HG03460 (cell line): ENCODE measurements around the gene DNER.
"Not testable (repeated sequence)": the region's sequence is repeated elsewhere in the genome, so short reads cannot be mapped to it uniquely, and the experiment has no call there.

Source experiments
- ATAC-seq: cut with Tn5 transposase; IDR thresholded peaks from one replicate; pipeline ENCODE4 v1.9.1; 2021; ENCODE audit not compliant: unreplicated experiment

The DNER gene, protein sequence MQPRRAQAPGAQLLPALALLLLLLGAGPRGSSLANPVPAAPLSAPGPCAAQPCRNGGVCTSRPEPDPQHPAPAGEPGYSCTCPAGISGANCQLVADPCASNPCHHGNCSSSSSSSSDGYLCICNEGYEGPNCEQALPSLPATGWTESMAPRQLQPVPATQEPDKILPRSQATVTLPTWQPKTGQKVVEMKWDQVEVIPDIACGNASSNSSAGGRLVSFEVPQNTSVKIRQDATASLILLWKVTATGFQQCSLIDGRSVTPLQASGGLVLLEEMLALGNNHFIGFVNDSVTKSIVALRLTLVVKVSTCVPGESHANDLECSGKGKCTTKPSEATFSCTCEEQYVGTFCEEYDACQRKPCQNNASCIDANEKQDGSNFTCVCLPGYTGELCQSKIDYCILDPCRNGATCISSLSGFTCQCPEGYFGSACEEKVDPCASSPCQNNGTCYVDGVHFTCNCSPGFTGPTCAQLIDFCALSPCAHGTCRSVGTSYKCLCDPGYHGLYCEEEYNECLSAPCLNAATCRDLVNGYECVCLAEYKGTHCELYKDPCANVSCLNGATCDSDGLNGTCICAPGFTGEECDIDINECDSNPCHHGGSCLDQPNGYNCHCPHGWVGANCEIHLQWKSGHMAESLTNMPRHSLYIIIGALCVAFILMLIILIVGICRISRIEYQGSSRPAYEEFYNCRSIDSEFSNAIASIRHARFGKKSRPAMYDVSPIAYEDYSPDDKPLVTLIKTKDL

DNA sequence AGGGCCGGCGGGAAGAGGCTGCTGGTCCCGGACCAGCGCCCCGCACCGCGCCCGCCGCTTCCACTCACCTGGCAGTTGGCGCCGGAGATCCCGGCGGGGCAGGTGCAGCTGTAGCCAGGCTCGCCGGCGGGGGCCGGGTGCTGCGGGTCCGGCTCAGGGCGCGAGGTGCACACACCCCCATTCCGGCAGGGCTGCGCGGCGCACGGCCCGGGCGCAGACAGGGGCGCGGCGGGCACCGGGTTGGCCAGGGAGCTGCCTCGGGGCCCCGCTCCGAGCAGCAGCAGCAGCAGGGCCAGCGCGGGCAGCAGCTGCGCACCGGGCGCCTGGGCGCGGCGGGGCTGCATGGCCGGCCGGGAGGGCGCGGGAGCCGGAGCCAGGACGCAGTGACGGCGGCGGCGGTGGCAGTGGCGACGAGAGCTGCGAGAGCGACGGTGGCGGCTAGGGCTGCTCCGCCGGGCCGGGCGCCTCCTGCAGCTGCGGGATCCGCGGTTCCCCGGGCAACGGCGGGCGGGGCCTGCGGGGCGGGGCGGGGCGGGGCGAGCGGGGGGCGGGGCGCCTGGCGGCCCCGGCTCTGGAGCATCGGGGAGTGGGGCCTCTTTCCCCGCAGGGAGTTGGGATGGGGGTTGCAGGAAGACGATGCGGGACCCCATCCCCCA, at the start of gene DNER:
TSS of gene DNER (minus strand) at position 476 of the 656 bp plus-strand sequence. CDS start at position 344, 132 bp downstream.
- ATAC-seq: peak; percentile 63

- ATAC-seq: no peak
These were observed 47.3 kb upstream of the DNER start for GRCh38 chr2:229761663-229762062.

DNA sequence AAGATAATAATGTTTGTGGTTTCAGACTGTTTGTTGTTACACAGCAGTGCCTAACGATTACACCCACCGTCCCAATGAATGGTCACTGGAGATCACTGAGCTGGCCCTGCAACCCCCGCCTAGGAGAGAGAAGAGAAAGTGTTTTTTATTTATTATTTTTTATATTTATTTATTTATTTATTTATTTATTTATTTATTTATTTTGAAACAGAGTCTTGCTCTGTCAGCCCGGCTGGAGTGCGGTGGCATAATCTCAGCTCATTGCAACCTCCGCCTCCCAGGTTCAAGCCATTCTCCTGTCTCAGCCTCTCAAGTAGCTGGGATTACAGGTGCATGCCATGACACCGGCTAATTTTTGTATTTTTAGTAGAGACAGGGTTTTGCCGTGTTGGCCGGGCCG, 43.1 kb upstream of the DNER start:
- ATAC-seq: not testable (repeated sequence)

GRCh38 chr2:229752970-229753729, 38.8 kb upstream of the DNER start:
- ATAC-seq: no peak

DNA sequence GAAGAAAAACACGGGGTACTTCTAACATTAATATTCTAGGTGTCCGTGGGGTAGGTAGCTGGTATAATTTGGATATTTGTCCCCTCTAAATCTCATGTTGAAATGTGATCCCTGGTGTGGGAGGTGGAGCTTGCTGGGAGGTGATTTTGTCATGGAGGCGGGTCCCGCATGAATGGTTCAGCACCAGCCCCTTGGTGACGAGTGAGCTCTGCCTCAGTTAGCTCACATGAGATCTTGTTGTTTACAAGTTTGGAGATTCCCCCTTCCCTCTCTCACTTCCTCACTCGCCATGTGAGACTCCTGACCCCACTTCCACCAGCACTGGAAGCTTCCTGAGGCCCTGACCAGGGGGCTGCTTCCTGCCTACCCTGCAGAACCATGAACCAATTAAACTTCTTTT, 35.4 kb upstream of the DNER start:
- ATAC-seq: no peak

GRCh38 chr2:229748950-229749349, 34.6 kb upstream of the DNER start:
- no peak for ATAC-seq

GRCh38 chr2:229742691-229743090, 28.3 kb upstream of the DNER start:
- ATAC-seq: not testable (repeated sequence)

GRCh38 chr2:229740279-229740678, 25.9 kb upstream of the DNER start:
- no peak for ATAC-seq

- ATAC-seq: no peak
These were observed 23.8 kb upstream of the DNER start for GRCh38 chr2:229738024-229738625.

GRCh38 chr2:229734410-229734809, 20.1 kb upstream of the DNER start:
- ATAC-seq: no peak

GRCh38 chr2:229733611-229734245, 19.4 kb upstream of the DNER start:
- ATAC-seq: no peak

DNA sequence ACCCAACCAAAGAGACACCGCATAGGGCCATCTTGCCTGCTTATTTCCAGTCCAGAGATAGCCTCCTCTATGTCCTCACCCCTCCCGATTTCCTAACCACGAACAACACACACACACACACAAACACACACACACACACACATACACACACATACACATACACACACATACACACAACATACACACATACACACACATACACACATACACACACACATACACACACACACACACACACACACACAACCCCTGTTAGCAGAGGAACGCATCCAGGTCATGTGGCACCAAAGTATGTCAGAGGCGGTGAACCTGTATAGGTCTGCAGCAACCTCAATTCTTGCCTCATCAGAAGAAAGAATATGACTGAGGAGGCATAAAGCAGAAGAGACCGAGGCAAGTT, 18.5 kb upstream of the DNER start:
- no peak for ATAC-seq

DNA sequence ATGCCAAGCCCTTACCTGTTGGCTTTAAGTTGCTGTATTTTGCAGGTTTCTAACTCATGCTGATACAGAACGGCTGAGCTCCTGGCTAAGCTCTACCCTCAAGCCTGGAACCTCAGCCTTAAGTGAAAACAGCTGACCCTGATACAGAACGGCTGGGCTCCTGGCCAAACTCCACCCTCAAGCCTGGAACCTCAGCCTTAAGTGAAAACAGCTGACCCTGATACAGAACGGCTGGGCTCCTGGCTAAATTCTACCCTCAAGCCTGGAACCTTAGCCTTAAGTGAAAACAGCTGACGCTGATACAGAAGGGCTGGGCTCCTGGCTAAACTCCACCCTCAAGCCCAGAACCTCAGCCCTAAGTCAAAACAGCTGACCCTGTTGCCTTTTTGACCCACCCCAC, 17.6 kb upstream of the DNER start:
- ATAC-seq: no peak

GRCh38 chr2:229731363-229731762, 17.0 kb upstream of the DNER start:
- no peak for ATAC-seq

DNA sequence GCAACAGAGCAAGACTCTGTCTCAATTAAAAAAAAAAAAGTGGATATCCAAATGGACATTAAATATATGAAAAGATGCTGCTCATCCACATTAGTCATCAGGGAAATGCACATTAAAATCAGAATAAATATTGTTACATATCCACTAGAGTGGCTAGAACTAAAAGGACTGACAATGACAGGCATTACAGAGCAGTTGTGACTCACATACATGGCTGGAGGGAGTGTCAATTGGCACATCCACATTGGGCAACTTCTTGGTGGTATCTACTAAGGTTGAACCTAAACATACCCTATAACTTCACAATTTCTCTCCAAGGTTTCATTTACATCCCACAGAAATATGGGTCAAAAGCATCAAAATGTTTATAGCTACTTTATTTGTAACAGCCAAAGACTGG, 14.0 kb upstream of the DNER start:
- ATAC-seq: no peak

- no peak for ATAC-seq
These were observed 12.3 kb upstream of the DNER start for GRCh38 chr2:229726643-229727042.

GRCh38 chr2:229725716-229726574, 11.6 kb upstream of the DNER start:
- no peak for ATAC-seq

DNA sequence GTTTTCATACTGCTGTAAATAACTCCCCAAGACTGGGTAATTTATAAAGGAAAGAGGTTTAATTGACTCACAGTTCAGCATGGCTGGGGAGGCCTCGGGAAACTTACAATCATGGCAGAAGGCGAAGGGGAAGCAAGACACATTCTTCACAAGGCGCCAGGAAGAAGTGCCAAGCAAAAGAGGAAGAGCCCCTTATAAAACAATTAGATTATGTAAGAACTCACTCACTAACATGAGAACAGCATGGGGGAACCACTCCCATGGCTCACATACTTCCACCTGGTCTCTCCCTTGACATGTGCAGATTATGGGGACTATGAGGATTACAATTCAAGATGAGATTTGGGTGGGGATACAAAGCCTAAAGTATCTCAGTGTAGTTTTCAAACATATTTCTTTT, 8.8 kb upstream of the DNER start:
- ATAC-seq: not testable (repeated sequence)

DNA sequence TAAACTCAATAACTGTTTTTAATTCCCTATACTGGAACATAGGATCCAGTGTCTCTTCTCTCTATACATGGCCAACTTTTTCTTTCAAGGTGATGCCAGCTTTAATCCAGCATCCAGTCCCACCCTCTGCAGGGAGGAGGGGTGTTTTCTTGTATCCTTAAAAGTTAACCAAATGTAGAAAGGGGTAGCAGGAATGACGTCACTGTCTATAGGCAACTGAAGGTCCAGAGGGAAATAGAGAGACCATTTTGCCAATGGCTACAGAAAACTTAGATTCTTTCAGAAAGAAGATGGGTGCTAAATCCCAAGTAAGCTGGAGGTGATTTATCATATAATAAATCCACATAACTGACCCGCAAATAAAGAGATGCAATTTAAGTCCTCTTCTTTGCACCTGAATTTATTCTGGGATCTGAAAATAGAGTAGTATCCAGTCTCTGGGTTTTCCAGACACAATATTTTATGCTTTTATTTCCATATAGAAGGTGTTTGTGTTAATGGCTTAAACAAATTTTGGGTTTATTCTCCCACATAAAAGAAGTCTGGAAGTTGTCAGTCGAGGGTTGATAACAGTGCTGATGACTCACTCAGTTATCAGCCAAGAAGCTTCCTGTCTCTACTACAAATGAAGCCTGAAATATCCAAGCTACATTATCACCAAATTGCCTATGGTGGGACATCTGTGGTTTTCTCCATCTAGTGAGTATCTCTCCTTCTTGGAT, 5.7 kb upstream of the DNER start:
- no peak for ATAC-seq
